Kidney (tissue), 14 donors: ENCODE measurements around the gene RABGGTB. TPM values are rescaled to one million over a fixed set of nuclear protein-coding genes. Genes with fewer than 3 reads are reported as not detected.
"Not testable (repeated sequence)": the region's sequence is repeated elsewhere in the genome, so short reads cannot be mapped to it uniquely, and the experiment has no call there.

Source experiments
- DNase-seq, 5 donors: peaks; one replicate each; pipeline ENCODE4 v3.0.0-alpha.2; 2013 to 2020
- FAIRE-seq: peaks from 2 replicates; lab custom pipeline; 2012; peaks lifted over from hg19 to GRCh38; lab: Jason Lieb, UNC
- H3K27ac ChIP-seq, 2 donors: one replicate each; pipeline ENCODE4 v1.7.0; 2013; ENCODE audit warnings: low read depth in 2 of 2, low read length in 2 of 2, inconsistent platforms in 1 of 2
- H3K27me3 ChIP-seq: one replicate; pipeline ENCODE4 v1.7.1; 2013; ENCODE audit warnings: low read length, inconsistent platforms; ENCODE audit not compliant: control insufficient read depth, insufficient read depth
- H3K36me3 ChIP-seq, 3 donors: one replicate each; pipeline versions ENCODE4 v1.7.0 to v1.7.1; 2013; ENCODE audit warnings: low read length in 3 of 3, control low read depth in 1 of 3, inconsistent platforms in 1 of 3; ENCODE audit not compliant: insufficient read depth in 3 of 3, control insufficient read depth in 2 of 3
- H3K4me1 ChIP-seq, 3 donors: one replicate each; pipeline versions ENCODE4 v1.7.0 to v1.7.1; 2013; ENCODE audit warnings: low read length in 3 of 3, inconsistent platforms in 1 of 3, low read depth in 1 of 3; ENCODE audit not compliant: control insufficient read depth in 2 of 3, insufficient read depth in 2 of 3
- H3K4me3 ChIP-seq, 3 donors: one replicate each; pipeline versions ENCODE4 v1.7.0 to v1.8.1; 2013; ENCODE audit warnings: low read length in 3 of 3, control low read depth in 1 of 3, inconsistent platforms in 1 of 3
- H3K9ac ChIP-seq, 3 donors: one replicate each; pipeline versions ENCODE4 v1.7.0 to v1.7.1; 2013; ENCODE audit warnings: low read length in 3 of 3, control low read depth in 1 of 3, inconsistent platforms in 1 of 3
- H3K9me3 ChIP-seq, 3 donors: one replicate each; pipeline versions ENCODE4 v1.7.0 to v1.7.1; 2013; ENCODE audit warnings: low read length in 3 of 3, control low read depth in 1 of 3, inconsistent platforms in 1 of 3; ENCODE audit not compliant: control insufficient read depth in 2 of 3, insufficient read depth in 1 of 3
- intact Hi-C: fragments of 100-400 bp; cut with DNase I; formaldehyde crosslinking; loops from one replicate; pipeline ENCODE4 v1.11.1; 2022
- polyA plus RNA-seq: library from polyadenylated mRNA; stranded (reverse); fragments of 350-450 nt; fragmentation: Illumina TruSeq; extraction: RNeasy Lipid Tissue Mini Kit (QIAGEN cat#74804); gene quantifications from one replicate; pipeline ENCODE4 v1.2.3, GENCODE V29; 2014; ENCODE audit warnings: low read depth, low replicate concordance; ENCODE audit not compliant: insufficient read depth
- total RNA-seq: library from RNA; stranded (reverse); fragmentation: NEBNext Ultra II Directional; extraction: Animal tissue kit (Norgen Biotek cat#: 25700); gene quantifications from one replicate; pipeline ENCODE4 v1.2.1, GENCODE V29; 2021
- TF ChIP-seq, protein P1 (sequence below): IDR thresholded peaks from 3 replicates; pipeline ENCODE4 v1.5.1; 2012; ENCODE audit warnings: mild to moderate bottlenecking, moderate library complexity, borderline replicate concordance; ENCODE audit not compliant: insufficient read depth; ENCODE audit errors: extremely low read depth
- donor health status: control.
- donor health status: control.
- donor health status: control.
- donor health status: control.
- donor health status: control.
- donor health status: DM: yes; HTN: yes; CAD: no.
- donor health status: Normal renal cell carcinoma (clear cell type).

The RABGGTB gene
- total and polyA plus RNA-seq, 2 donors from 2014 or later: 60.2 to 86.7 TPM

DNA sequence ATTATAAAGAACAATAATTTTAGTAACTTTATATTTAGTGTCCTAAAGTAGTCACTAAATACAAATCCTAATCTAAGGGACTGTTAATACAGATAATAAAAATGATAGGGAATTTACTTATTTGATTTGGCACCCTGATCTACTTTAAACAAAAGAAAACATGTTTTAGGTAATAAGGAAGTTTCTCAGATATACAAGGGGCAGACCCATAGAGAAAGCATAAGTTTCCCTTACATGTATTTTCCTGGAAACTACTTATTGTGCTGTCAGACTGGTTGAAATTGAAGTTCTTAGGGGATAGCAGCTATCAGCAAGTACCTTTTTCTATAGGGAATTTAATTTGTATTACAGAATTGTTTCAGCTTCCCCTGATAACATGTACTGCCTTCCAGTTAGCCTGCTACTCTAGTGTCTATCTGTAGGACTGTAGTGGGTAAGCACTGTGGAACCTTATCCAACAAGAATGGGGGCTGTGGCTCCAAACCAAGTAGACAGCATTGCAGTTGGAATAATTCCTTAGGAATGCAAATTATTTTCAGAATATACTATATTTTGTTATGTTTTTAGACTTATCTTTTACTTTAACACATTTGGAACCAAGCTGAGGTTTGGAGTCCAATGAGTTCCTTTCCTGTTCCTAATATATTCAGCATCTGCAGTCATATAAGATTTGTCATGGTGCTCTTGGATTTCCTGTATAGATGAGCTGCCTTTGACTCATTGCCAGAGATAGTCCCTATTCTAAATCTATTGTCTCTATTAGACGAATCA, 25.3 kb downstream of the RABGGTB start:
- Histone ChIP-seq H3K36me3 (no peaks in the 10 kb centered on the region), H3K27me3 (no peaks in the 10 kb centered on the region), H3K4me3 (no peak overlapping the region), H3K9ac (no peak overlapping the region), H3K27ac (no peak overlapping the region), H3K4me1 (no peaks in the 10 kb centered on the region), H3K9me3 (no peaks in the 10 kb centered on the region)
- FAIRE-seq: no peak
- TF ChIP-seq, protein P1, sequence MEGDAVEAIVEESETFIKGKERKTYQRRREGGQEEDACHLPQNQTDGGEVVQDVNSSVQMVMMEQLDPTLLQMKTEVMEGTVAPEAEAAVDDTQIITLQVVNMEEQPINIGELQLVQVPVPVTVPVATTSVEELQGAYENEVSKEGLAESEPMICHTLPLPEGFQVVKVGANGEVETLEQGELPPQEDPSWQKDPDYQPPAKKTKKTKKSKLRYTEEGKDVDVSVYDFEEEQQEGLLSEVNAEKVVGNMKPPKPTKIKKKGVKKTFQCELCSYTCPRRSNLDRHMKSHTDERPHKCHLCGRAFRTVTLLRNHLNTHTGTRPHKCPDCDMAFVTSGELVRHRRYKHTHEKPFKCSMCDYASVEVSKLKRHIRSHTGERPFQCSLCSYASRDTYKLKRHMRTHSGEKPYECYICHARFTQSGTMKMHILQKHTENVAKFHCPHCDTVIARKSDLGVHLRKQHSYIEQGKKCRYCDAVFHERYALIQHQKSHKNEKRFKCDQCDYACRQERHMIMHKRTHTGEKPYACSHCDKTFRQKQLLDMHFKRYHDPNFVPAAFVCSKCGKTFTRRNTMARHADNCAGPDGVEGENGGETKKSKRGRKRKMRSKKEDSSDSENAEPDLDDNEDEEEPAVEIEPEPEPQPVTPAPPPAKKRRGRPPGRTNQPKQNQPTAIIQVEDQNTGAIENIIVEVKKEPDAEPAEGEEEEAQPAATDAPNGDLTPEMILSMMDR: no peak
- DNase-seq: no peak
- intact Hi-C loops: no loop called here

- no peak overlapping the region for H3K27ac ChIP-seq
- H3K36me3 ChIP-seq: no peaks in the 10 kb centered on the region
- H3K4me1 ChIP-seq: no peaks in the 10 kb centered on the region
- no peak overlapping the region for H3K4me3 ChIP-seq
- FAIRE-seq (no peak), DNase-seq (no peak)
- TF ChIP-seq, protein P1: no peak
- H3K9ac ChIP-seq: no peak overlapping the region
- intact Hi-C loops: no loop called here
- H3K27me3 ChIP-seq: no peaks in the 10 kb centered on the region
- H3K9me3 ChIP-seq: no peaks in the 10 kb centered on the region
These were observed 26.0 kb downstream of the RABGGTB start for GRCh38 chr1:75812065-75812464.

DNA sequence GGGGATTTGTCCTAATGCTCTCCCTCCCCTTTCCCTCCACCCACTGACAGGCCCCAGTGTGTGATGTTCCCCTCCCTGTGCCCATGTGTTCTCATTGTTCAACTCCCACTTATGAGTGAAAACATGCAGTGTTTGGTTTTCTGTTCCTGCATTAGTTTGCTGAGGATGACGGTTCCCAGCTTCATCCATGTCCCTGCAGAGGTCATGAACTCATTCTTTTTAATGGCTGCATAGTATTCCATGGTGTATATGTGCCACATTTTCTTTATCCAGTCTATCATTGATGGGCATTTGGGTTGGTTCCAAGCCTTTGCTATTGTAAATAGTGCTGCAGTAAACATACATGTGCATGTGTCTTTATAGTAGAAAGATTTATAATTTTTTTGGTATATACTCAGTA, 37.5 kb downstream of the RABGGTB start:
- H3K9me3 ChIP-seq, intact Hi-C loops, H3K27me3 ChIP-seq, H3K4me3 ChIP-seq, H3K27ac ChIP-seq, H3K4me1 ChIP-seq, H3K36me3 ChIP-seq, H3K9ac ChIP-seq, DNase-seq, FAIRE-seq: not testable (repeated sequence)

DNA sequence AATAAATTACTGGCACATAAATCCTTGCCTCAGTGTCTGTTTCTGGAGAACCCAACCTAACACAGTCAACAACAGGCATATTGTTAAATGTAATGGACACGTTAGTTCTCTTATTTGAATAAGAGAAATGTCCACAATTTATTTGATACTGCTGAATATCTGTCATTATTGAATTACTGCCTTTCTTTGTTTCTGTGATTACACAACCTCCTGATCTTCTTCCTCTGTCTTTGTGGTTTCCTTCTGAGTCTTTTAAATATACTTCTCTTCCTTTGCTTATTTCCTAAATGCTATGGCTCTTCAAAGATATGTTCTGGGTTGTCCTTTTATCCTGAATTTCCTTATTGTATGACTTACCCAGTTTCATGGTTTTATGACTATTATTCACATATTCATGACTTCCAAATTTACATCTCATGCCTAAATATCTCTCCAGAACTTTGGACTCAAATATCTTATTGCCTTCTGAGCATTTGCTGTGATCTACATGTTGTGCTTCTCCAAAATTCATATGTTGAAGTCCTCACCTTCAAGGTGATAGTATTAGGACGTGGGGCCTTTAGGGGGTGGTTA, 50.6 kb downstream of the RABGGTB start:
- Histone ChIP-seq H3K4me1 (no peaks in the 10 kb centered on the region), H3K27me3 (no peaks in the 10 kb centered on the region), H3K36me3 (no peaks in the 10 kb centered on the region), H3K9ac (no peak overlapping the region), H3K27ac (no peak overlapping the region), H3K9me3 (no peaks in the 10 kb centered on the region), H3K4me3 (no peak overlapping the region)
- no peak for FAIRE-seq
- intact Hi-C loops: no loop called here
- DNase-seq: no peak
- TF ChIP-seq, protein P1: no peak
